ENCODE results near the gene CRYBA4. TPM values are rescaled to one million over a fixed set of nuclear protein-coding genes. Genes with fewer than 3 reads are reported as not detected.

CRYBA4 gene
- total and polyA plus RNA-seq, 2 of the 13 experiments (the other 11 are each of a cell fraction or from before 2014, with no cell fraction given), result not detected

DNA sequence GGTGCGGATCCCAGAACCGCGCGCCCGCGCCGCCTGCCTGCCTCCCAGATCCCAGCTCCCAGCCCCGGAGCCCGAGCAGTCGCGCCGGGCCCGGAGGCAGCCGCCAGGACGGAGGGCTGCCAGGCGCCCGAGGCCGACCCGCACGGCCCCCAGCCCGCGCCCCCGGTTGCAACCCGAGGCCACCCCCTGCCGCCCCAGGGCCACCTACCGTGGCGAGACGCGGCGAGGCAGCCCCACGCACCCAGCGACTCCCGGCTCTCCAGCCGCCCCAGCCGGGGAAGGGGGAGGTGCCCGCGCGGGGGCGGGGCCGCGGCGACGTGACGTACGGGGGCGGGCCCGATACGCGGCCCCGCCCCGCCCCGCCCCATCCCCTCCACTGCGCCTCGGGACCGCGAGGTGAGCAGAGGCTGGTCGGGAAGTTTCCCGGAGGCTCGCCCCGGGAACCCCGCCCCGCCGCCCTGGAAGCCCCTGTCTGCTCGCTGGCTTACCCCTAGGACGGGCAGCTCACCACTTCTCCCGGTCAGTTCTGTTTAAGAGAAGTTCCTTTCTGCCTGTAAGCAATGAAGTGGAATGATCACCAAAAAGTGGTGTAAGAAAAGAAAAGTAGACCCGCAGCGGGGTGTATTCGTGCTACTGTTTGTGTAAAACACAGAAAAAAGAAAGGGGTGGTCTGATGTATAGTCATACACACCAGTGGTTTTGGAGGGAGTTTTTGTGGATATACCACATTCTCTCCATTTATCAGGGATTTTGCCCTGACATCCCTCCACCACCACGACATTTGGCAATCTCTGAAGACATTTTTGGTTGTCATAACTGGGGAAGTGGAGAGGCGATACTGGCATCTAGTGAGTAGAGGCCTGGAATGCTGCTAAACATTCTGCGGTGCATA is 31.7 kb upstream of the CRYBA4 start, which contains the start of gene TPST2 (continued):
- TF ChIP-seq SPEN (CRISPR knock-in tag; IDR thresholded peaks at IDR 0.05; ENCODE audit: low read depth) (no peak), ZNF83 (CRISPR knock-in tag; IDR thresholded peaks at IDR 0.05; ENCODE audit: borderline replicate concordance) (no peak), HNRNPLL (IDR thresholded peaks at IDR 0.05; ENCODE audit: low read depth, low read length, poor library complexity, severe bottlenecking) (no peak), SNRNP70 (IDR thresholded peaks at IDR 0.05; ENCODE audit: low read depth, low read length) (no peak), MXI1 (IDR thresholded peaks at IDR 0.05; ENCODE audit: borderline replicate concordance, low read depth, low read length) (peak; percentile 47; the same call in 1 of the 3 replicates), ZNF557 (CRISPR knock-in tag; IDR thresholded peaks at IDR 0.05) (no peak), SMAD3 (CRISPR knock-in tag; IDR thresholded peaks at IDR 0.05) (no peak), POLR2AphosphoS2 (IDR thresholded peaks at IDR 0.05; ENCODE audit: low read depth, low read length) (no peak), HCFC1 (IDR thresholded peaks at IDR 0.05; ENCODE audit: low read depth, low read length) (no peak), FOXK2 (IDR thresholded peaks at IDR 0.05) (no peak), SRY (CRISPR knock-in tag; IDR thresholded peaks at IDR 0.05) (no peak), GTF3A (CRISPR knock-in tag; conservative IDR thresholded peaks at IDR 0.05) (no peak), ESRRA (CRISPR knock-in tag; IDR thresholded peaks at IDR 0.05; ENCODE audit: low read depth) (no peak), NFE2L1 (CRISPR knock-in tag; IDR thresholded peaks at IDR 0.05; ENCODE audit: borderline replicate concordance) (no peak), ZNF30 (CRISPR knock-in tag; IDR thresholded peaks at IDR 0.05) (no peak)
- TF ChIP-seq, protein P1, sequence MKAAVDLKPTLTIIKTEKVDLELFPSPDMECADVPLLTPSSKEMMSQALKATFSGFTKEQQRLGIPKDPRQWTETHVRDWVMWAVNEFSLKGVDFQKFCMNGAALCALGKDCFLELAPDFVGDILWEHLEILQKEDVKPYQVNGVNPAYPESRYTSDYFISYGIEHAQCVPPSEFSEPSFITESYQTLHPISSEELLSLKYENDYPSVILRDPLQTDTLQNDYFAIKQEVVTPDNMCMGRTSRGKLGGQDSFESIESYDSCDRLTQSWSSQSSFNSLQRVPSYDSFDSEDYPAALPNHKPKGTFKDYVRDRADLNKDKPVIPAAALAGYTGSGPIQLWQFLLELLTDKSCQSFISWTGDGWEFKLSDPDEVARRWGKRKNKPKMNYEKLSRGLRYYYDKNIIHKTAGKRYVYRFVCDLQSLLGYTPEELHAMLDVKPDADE (CRISPR knock-in tag; IDR thresholded peaks at IDR 0.05), result no peak
- TF ChIP-seq, protein P2, sequence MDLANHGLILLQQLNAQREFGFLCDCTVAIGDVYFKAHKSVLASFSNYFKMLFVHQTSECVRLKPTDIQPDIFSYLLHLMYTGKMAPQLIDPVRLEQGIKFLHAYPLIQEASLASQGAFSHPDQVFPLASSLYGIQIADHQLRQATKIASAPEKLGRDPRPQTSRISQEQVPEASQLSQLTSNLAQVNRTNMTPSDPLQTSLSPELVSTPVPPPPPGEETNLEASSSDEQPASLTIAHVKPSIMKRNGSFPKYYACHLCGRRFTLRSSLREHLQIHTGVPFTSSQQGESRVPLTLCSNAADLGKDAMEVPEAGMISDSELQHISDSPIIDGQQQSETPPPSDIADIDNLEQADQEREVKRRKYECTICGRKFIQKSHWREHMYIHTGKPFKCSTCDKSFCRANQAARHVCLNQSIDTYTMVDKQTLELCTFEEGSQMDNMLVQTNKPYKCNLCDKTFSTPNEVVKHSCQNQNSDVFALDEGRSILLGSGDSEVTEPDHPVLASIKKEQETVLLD (CRISPR knock-in tag; IDR thresholded peaks at IDR 0.05; ENCODE audit: low read depth), result no peak
- TF ChIP-seq, protein P3, sequence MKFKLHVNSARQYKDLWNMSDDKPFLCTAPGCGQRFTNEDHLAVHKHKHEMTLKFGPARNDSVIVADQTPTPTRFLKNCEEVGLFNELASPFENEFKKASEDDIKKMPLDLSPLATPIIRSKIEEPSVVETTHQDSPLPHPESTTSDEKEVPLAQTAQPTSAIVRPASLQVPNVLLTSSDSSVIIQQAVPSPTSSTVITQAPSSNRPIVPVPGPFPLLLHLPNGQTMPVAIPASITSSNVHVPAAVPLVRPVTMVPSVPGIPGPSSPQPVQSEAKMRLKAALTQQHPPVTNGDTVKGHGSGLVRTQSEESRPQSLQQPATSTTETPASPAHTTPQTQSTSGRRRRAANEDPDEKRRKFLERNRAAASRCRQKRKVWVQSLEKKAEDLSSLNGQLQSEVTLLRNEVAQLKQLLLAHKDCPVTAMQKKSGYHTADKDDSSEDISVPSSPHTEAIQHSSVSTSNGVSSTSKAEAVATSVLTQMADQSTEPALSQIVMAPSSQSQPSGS (CRISPR knock-in tag; IDR thresholded peaks at IDR 0.05), result no peak
- TF ChIP-seq, protein P4, sequence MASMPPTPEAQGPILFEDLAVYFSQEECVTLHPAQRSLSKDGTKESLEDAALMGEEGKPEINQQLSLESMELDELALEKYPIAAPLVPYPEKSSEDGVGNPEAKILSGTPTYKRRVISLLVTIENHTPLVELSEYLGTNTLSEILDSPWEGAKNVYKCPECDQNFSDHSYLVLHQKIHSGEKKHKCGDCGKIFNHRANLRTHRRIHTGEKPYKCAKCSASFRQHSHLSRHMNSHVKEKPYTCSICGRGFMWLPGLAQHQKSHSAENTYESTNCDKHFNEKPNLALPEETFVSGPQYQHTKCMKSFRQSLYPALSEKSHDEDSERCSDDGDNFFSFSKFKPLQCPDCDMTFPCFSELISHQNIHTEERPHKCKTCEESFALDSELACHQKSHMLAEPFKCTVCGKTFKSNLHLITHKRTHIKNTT (CRISPR knock-in tag; IDR thresholded peaks at IDR 0.05), result no peak
- TF ChIP-seq, protein P5, sequence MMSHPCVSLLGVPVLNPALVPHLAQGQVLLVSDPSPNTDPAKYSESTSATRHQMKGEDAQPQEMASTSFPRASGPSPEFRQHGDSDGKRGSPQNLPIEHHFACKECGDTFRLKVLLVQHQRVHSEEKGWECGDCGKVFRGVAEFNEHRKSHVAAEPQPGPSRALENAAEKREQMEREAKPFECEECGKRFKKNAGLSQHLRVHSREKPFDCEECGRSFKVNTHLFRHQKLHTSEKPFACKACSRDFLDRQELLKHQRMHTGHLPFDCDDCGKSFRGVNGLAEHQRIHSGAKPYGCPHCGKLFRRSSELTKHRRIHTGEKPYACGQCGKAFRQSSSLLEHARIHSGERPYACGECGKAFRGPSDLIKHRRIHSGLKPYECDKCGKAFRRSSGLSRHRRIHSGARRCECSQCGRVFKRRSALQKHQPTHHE (CRISPR knock-in tag; IDR thresholded peaks at IDR 0.05; ENCODE audit: borderline replicate concordance), result no peak
- TF ChIP-seq, protein P6, sequence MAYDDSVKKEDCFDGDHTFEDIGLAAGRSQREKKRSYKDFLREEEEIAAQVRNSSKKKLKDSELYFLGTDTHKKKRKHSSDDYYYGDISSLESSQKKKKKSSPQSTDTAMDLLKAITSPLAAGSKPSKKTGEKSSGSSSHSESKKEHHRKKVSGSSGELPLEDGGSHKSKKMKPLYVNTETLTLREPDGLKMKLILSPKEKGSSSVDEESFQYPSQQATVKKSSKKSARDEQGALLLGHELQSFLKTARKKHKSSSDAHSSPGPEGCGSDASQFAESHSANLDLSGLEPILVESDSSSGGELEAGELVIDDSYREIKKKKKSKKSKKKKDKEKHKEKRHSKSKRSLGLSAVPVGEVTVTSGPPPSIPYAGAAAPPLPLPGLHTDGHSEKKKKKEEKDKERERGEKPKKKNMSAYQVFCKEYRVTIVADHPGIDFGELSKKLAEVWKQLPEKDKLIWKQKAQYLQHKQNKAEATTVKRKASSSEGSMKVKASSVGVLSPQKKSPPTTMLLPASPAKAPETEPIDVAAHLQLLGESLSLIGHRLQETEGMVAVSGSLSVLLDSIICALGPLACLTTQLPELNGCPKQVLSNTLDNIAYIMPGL (CRISPR knock-in tag; IDR thresholded peaks at IDR 0.05; ENCODE audit: borderline replicate concordance in 1 of 2, low read depth in 1 of 2), result no peak
